Left renal cortex interstitium (tissue), 4 donors: Measurements from ENCODE around the gene TMEM150A. TPM values are rescaled to one million over a fixed set of nuclear protein-coding genes. Genes with fewer than 3 reads are reported as not detected.
"Not testable (repeated sequence)": the region's sequence is repeated elsewhere in the genome, so short reads cannot be mapped to it uniquely, and the experiment has no call there.

Experiments used
- DNase-seq, 4 donors: peaks; one replicate each; pipeline ENCODE4 v3.0.0-alpha.2; 2013; ENCODE audit warnings: low read depth in 4 of 4, low spot score in 2 of 4, missing footprints in 1 of 4
- polyA plus RNA-seq, 4 donors: library from polyadenylated mRNA; unstranded; fragments of 120-200 nt; gene quantifications; one replicate each; pipeline ENCODE4 v1.2.1, GENCODE V29; 2013; ENCODE audit not compliant: insufficient read length in 4 of 4

Gene TMEM150A
- polyA plus RNA-seq, 4 donors, result 33.7 to 43.0 (median 36.7) TPM

GRCh38 chr2:85577386-85578242, 24.9 kb downstream of the TMEM150A start, which contains the start of gene VAMP8:
VAMP8 (plus strand) TSS chr2:85577586; CDS start chr2:85577647, 61 bp downstream.
- DNase-seq, result no peak

DNA sequence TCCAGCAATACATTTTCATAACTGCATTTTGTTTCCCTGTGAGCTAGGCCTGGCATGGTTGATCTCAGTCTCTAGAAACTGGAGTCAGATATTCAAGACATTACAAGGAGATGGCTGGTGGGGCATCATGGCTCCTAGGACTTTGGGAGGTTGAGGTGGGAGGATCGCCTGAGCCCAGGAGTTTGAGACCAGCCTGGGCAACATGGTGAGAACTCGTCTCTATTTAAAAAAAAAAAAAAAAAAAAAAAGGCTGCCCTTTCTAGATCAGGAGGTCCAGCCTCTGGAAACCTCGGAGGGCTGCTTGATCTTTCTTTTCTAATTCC, 25.5 kb downstream of the TMEM150A start:
- no peak for DNase-seq

DNA sequence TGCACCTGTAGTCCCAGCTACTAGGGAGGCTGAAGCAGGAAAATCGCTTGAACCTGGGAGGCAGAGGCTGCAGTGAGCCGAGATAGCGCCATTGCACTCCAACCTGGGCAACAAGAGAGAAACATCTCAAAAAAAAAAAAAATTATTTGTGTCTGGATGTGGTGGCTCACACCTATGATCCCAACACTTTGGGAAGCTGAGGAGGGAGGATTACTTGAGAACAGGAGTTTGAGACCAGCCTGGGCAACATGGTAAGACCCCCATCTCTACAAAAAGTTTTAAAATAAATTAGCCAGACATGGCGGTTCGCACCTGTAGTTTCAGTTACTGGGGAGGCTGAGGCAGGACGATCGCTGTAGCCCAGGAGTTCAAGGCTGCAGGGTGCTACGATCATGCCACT, 26.8 kb downstream of the TMEM150A start:
- no peak for DNase-seq

- no peak for DNase-seq
Measured at GRCh38 chr2:85566265-85566664, 36.2 kb downstream of the TMEM150A start.

GRCh38 chr2:85564144-85564563, 38.3 kb downstream of the TMEM150A start:
- DNase-seq, result no peak

GRCh38 chr2:85561280-85562212, 41.0 kb downstream of the TMEM150A start, which contains the start of gene GGCX:
GGCX (minus strand) TSS chr2:85561493; CDS start chr2:85561428, 65 bp downstream.
- DNase-seq, result peak in 3 of 4 donors; percentile 87 to 95 (median 91)

DNA sequence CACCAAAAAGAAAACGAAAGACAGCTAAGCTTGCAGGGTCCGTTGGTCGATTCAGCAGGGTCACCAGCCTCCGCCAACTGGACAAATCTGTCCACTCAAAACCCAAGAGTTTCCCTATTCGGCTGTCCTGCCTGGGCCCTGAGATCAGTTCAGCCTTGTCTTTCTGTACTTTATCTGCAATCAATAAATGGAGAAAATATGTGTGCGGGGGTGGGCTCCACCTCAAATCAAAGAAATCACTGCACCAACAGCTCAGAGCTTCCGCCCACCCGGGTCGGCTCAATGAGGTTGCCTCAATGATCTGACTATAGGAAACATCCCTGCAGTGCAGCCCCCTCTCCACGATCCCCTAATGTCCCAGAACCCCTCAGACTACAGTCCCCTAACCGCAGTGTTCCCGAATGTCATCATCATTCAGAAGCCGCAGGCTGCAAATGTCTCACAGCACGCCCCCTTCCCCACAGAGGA, 41.7 kb downstream of the TMEM150A start:
- DNase-seq, result no peak

DNA sequence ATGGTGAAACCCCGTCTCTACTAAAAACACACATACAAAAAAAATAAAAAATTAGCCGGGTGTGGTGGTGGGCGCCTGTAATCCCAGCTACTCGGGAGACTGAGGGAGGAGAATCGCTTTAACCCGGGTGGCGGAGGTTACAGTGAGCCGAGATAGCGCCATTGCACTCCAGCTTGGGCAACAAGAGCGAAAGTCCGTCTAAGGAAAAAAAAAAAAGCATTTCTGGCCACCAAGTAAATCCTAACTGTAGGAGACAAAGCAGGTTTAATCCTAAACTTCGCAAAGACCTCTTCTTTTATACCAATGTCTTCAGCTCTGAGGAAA, 42.1 kb downstream of the TMEM150A start:
- DNase-seq, result not testable (repeated sequence)

DNA sequence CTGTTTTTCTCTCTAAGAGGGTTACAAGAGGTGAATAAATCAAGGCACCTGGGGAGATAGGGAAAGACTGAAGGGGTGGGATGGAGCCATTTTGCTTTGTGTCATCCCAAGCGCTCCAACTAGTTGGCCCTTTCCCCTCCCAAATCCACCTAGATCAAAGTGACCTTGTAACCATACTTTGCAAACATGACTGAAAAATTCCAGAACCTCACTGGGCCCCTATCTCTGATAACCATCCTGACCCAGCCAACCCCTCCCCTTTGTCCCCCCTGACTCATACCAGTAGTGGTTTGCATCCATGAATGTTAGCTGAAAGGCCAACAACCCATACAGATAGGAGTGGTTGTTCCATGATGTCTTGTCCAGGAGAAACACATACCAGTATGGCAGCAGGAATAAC, 44.3 kb downstream of the TMEM150A start:
- DNase-seq, result no peak

GRCh38 chr2:85557130-85557529, 45.4 kb downstream of the TMEM150A start:
- no peak for DNase-seq

DNA sequence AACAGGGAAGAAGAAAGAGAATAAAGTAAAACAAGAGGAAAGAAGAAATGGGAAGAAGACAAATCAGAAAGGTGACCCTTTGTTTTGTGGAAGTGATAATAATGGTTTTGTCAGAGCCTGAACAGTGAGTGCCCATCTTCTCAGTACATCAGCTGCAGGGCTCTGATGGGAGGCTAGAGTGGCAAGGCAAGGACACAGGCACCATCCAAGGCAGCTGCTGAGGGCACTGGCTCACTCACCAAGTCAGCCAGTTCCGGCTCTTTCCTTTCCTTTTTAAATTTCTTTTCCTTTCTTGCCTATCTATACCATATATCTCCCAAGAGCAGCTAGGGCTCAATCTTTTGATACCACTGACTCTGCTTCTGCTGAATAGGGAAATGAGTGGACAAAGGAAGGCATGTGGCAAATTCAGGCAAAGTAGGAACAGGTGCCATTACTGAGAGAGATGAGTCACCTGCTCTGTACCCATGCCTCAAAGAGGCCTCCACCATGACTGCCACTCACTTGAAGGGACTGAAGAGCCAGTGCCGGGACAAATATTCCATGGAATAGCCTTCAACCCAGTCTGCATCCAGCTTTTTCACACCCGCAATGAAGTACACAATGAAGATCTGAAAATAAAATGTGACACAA, 47.4 kb downstream of the TMEM150A start:
- DNase-seq, result no peak

GRCh38 chr2:85553184-85553583, 49.3 kb downstream of the TMEM150A start:
- DNase-seq, result no peak

GRCh38 chr2:85551698-85552678, 50.5 kb downstream of the TMEM150A start:
- DNase-seq, result peak in 3 of 4 donors; percentile 56 to 72 (median 62)

- DNase-seq, result no peak
Measured at GRCh38 chr2:85550486-85550885, 52.0 kb downstream of the TMEM150A start.

- DNase-seq, result no peak
Measured at GRCh38 chr2:85549826-85550225, 52.7 kb downstream of the TMEM150A start.

DNA sequence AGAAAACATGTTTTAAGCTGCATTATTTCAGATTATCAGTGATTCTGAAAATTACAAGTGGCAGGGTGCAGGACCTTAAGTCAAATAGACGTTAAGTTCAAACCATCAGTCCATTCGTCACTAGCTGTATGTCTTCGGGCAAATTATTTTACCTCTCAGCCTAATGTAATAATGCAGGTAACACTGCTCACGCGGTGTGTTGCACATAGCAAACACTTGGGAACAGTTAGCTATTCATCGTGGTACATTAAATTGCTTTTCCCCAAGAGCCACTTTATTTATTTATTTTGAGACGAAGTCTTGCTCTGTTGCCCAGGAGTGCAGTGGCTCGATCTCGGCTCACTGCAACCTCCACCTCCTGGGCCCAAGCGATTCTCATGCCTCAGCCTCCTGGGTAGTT, 53.4 kb downstream of the TMEM150A start:
- DNase-seq, result no peak

DNA sequence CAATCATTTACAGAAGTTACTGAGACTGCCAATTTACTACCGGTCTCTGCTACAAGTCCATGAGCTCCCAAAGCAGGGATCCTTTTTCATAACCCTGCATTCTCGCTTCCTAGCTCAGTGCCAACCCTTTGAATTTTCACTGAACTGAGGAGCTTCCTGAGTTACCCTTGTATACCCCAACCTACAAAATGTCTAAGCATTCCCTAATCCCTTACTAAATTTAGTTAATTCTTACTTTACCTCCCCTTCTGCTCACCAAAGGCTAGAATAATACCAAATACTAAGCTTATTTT, 53.9 kb downstream of the TMEM150A start:
- DNase-seq, result no peak
